Activated B cell treated with CpG ODN at 0.5 μM for 24 hours (primary cell): Measurements from ENCODE around the gene CALU. TPM values are rescaled to one million over a fixed set of nuclear protein-coding genes. Genes with fewer than 3 reads are reported as not detected.

Experiments
- ATAC-seq: fragments of 200-7000 bp; cut with Tn5 transposase; one replicate; pipeline ENCODE4 v1.10.0; 2021; ENCODE audit warnings: low read depth, mild to moderate bottlenecking, moderate library complexity
- CTCF ChIA-PET: fragments of 350-600 bp; sonication (Branson Sonifier 250); formaldehyde crosslinking; loops from one replicate; lab custom pipeline; 2021; ENCODE audit warnings: antibody characterized with exemption; lab: Charles Lee
- POLR2A ChIA-PET: fragments of 350-600 bp; sonication (Branson Sonifier 250); formaldehyde crosslinking; loops from one replicate; lab custom pipeline; 2021; ENCODE audit warnings: antibody characterized with exemption; lab: Charles Lee
- DNase-seq: peaks from one replicate; pipeline ENCODE4 v3.0.0; 2022
- H3K27ac Mint-ChIP-seq: one replicate; pipeline ENCODE4 v1.8.0; 2020; ENCODE audit warnings: mixed read lengths
- H3K27me3 Mint-ChIP-seq: one replicate; pipeline ENCODE4 v1.8.0; 2021; ENCODE audit warnings: mixed read lengths
- H3K36me3 Mint-ChIP-seq: one replicate; pipeline ENCODE4 v1.8.0; 2021; ENCODE audit warnings: low read depth, mixed read lengths
- H3K4me1 Mint-ChIP-seq: one replicate; pipeline ENCODE4 v1.8.0; 2021; ENCODE audit warnings: mixed read lengths
- H3K4me3 Mint-ChIP-seq: one replicate; pipeline ENCODE4 v1.8.0; 2020; ENCODE audit warnings: mild to moderate bottlenecking, mixed read lengths
- H3K9me3 Mint-ChIP-seq: one replicate; pipeline ENCODE4 v1.8.0; 2020; ENCODE audit warnings: mixed read lengths
- CTCF ChIP-seq: fragments of 200-600 bp; IDR thresholded peaks from one replicate; pipeline ENCODE4 v1.8.0; 2022; ENCODE audit warnings: antibody characterized with exemption, mild to moderate bottlenecking
- intact Hi-C: fragments of 100-400 bp; cut with micrococcal nuclease; formaldehyde crosslinking; loops from one replicate; pipeline ENCODE4 v1.15.1; 2024
- total RNA-seq: library from RNA; stranded (reverse); gene quantifications from 2 replicates; pipeline ENCODE4 v1.2.3, GENCODE V29; 2022

CALU gene
- total RNA-seq, 1 donor from 2014 or later = 15.4 TPM

- ChIA-PET CTCF (no interaction called here), POLR2A (no interaction called here)
- no peaks in the 10 kb centered on the region for H3K4me1 Mint-ChIP-seq
- ATAC-seq (no peak), DNase-seq (no peak)
- H3K27me3 Mint-ChIP-seq = no peaks in the 10 kb centered on the region
- no peaks in the 10 kb centered on the region for H3K36me3 Mint-ChIP-seq
- H3K9me3 Mint-ChIP-seq = no peaks in the 10 kb centered on the region
- TF ChIP-seq CTCF = no peak
- no peak overlapping the region for H3K27ac Mint-ChIP-seq
- no peak overlapping the region for H3K4me3 Mint-ChIP-seq
- intact Hi-C loops = no loop called here
Observed at GRCh38 chr7:128800567-128800966, 61.4 kb downstream of the CALU start.

GRCh38 chr7:128801003-128801402, 61.8 kb downstream of the CALU start:
- Mint-ChIP-seq H3K4me1 (no peaks in the 10 kb centered on the region), H3K27ac (no peak overlapping the region), H3K9me3 (no peaks in the 10 kb centered on the region), H3K4me3 (no peak overlapping the region), H3K36me3 (no peaks in the 10 kb centered on the region), H3K27me3 (no peaks in the 10 kb centered on the region)
- DNase-seq (no peak), ATAC-seq (no peak)
- CTCF ChIA-PET = no interaction called here
- POLR2A ChIA-PET = no interaction called here
- no peak for TF ChIP-seq CTCF
- intact Hi-C loops = no loop called here

- intact Hi-C loops = no loop called here
Observed at GRCh38 chr7:128801667-128802418, 62.7 kb downstream of the CALU start.

GRCh38 chr7:128804484-128804883, 65.3 kb downstream of the CALU start:
- POLR2A ChIA-PET = no interaction called here
- CTCF ChIA-PET = no interaction called here
- ATAC-seq (no peak), DNase-seq (no peak)
- Mint-ChIP-seq H3K27me3 (no peaks in the 10 kb centered on the region), H3K4me3 (no peak overlapping the region), H3K4me1 (no peaks in the 10 kb centered on the region), H3K36me3 (no peaks in the 10 kb centered on the region), H3K9me3 (no peaks in the 10 kb centered on the region), H3K27ac (no peak overlapping the region)
- no peak for TF ChIP-seq CTCF
- intact Hi-C loops = no loop called here

More at GRCh38 chr7:128801667-128802418, 62.7 kb downstream of the CALU start:
- ChIA-PET POLR2A (no interaction called here), CTCF (no interaction called here)
- DNase-seq (no peak), ATAC-seq (no peak)
- Mint-ChIP-seq H3K4me1 (no peaks in the 10 kb centered on the region), H3K4me3 (no peak overlapping the region), H3K27me3 (no peaks in the 10 kb centered on the region), H3K9me3 (no peaks in the 10 kb centered on the region), H3K27ac (no peak overlapping the region), H3K36me3 (no peaks in the 10 kb centered on the region)
- TF ChIP-seq CTCF = no peak

GRCh38 chr7:128805225-128805624, 66.1 kb downstream of the CALU start:
- no peak overlapping the region for H3K27ac Mint-ChIP-seq
- DNase-seq = no peak
- no peaks in the 10 kb centered on the region for H3K27me3 Mint-ChIP-seq
- POLR2A ChIA-PET = no interaction called here
- no peaks in the 10 kb centered on the region for H3K36me3 Mint-ChIP-seq
- intact Hi-C loops = no loop called here
- no peak overlapping the region for H3K4me3 Mint-ChIP-seq
- H3K4me1 Mint-ChIP-seq = no peaks in the 10 kb centered on the region
- no peak for TF ChIP-seq CTCF
- no peak for ATAC-seq
- H3K9me3 Mint-ChIP-seq = no peaks in the 10 kb centered on the region
- CTCF ChIA-PET = no interaction called here
